CD4-positive, alpha-beta T cell treated with Interleukin-4 for 1 hour (primary cell): ENCODE results near the gene INHBB.

Source experiments
- DNase-seq, 2 donors: peaks; one replicate each; pipeline ENCODE4 v3.0.0-alpha.2; 2020 to 2022

The INHBB gene

GRCh38 chr2:120360307-120360855 lies 14.4 kb downstream of the INHBB start:
- DNase-seq: no peak

GRCh38 chr2:120362926-120363325 lies 17.0 kb downstream of the INHBB start:
- no peak for DNase-seq

GRCh38 chr2:120365236-120365793 lies 19.4 kb downstream of the INHBB start:
- no peak for DNase-seq

- DNase-seq: no peak
Observed at GRCh38 chr2:120366698-120367097, 20.8 kb downstream of the INHBB start.

- DNase-seq: no peak
Observed at GRCh38 chr2:120367221-120367620, 21.3 kb downstream of the INHBB start.

GRCh38 chr2:120367649-120368048 lies 21.7 kb downstream of the INHBB start:
- no peak for DNase-seq

GRCh38 chr2:120368086-120368485 lies 22.1 kb downstream of the INHBB start:
- DNase-seq: no peak

- no peak for DNase-seq
Observed at GRCh38 chr2:120369250-120369649, 23.3 kb downstream of the INHBB start.

- DNase-seq: no peak
Observed at GRCh38 chr2:120371969-120372625, 26.2 kb downstream of the INHBB start.

- no peak for DNase-seq
Observed at GRCh38 chr2:120372816-120373215, 26.9 kb downstream of the INHBB start.

GRCh38 chr2:120373424-120373823 lies 27.5 kb downstream of the INHBB start:
- no peak for DNase-seq

- DNase-seq: no peak
Observed at GRCh38 chr2:120374821-120375220, 28.9 kb downstream of the INHBB start.

- DNase-seq: no peak
Observed at GRCh38 chr2:120375251-120376020, 29.5 kb downstream of the INHBB start.

GRCh38 chr2:120376101-120376500 lies 30.2 kb downstream of the INHBB start:
- no peak for DNase-seq

- DNase-seq: no peak
Observed at GRCh38 chr2:120376679-120377640, 31.0 kb downstream of the INHBB start.

- no peak for DNase-seq
Observed at GRCh38 chr2:120378605-120379004, 32.7 kb downstream of the INHBB start.

GRCh38 chr2:120379916-120380893 lies 34.3 kb downstream of the INHBB start:
- DNase-seq: no peak

GRCh38 chr2:120381192-120381591 lies 35.3 kb downstream of the INHBB start:
- DNase-seq: no peak

GRCh38 chr2:120381661-120382060 lies 35.7 kb downstream of the INHBB start:
- no peak for DNase-seq

- no peak for DNase-seq
Observed at GRCh38 chr2:120382541-120383144, 36.7 kb downstream of the INHBB start.

- DNase-seq: no peak
Observed at GRCh38 chr2:120383191-120383590, 37.3 kb downstream of the INHBB start.
